Bronchial epithelial cell (primary cell): ENCODE measurements around the gene MYH10. TPM values are rescaled to one million over a fixed set of nuclear protein-coding genes. Genes with fewer than 3 reads are reported as not detected.
A peak's percentile ranks its signal among the peaks of the same experiment; 100 is the strongest.

Source experiments
- DNase-seq: peaks from one replicate; pipeline ENCODE4 v3.0.0-alpha.2; 2010; ENCODE audit warnings: low read depth
- FAIRE-seq: peaks from 2 replicates; lab custom pipeline; 2011; peaks lifted over from hg19 to GRCh38; lab: Jason Lieb, UNC
- H3K27me3 ChIP-seq: 2 replicates; pipeline ENCODE4 v1.5.1; 2011; ENCODE audit warnings: low read length; ENCODE audit not compliant: control insufficient read depth, insufficient read depth
- H3K36me3 ChIP-seq: 2 replicates; pipeline ENCODE4 v1.5.1; 2011; ENCODE audit warnings: low read length; ENCODE audit not compliant: control insufficient read depth, insufficient read depth
- H3K4me3 ChIP-seq: 2 replicates; pipeline ENCODE4 v1.5.1; 2011; ENCODE audit warnings: mild to moderate bottlenecking, low read depth, low read length, control low read depth
- CTCF ChIP-seq: IDR thresholded peaks from 2 replicates; pipeline ENCODE4 v1.5.1; 2011; ENCODE audit warnings: mild to moderate bottlenecking, moderate library complexity, low read length, control low read depth, inconsistent platforms; ENCODE audit not compliant: insufficient read depth, severe bottlenecking
- total RNA-seq: library from RNA; depleted of rRNA; stranded (reverse); fragments of >200 nt; gene quantifications from 2 replicates; pipeline ENCODE4 v1.2.1, GENCODE V29; 2014

MYH10 gene
- total RNA-seq, 1 donor from 2014 or later = 31.6 TPM

GRCh38 chr17:8465759-8466158 lies 164.8 kb downstream of the MYH10 start:
- no peak for TF ChIP-seq CTCF
- no peak for FAIRE-seq
- no peak for DNase-seq
- Histone ChIP-seq H3K4me3 (no peak overlapping the region), H3K27me3 (no peaks in the 10 kb centered on the region), H3K36me3 (peaks cover 21% of the 10 kb centered on the region)

GRCh38 chr17:8465356-8465755 lies 165.2 kb downstream of the MYH10 start:
- FAIRE-seq (peak; percentile 87), DNase-seq (peak; percentile 63)
- H3K27me3 ChIP-seq = no peaks in the 10 kb centered on the region
- no peak overlapping the region for H3K4me3 ChIP-seq
- TF ChIP-seq CTCF = no peak
- H3K36me3 ChIP-seq = peaks cover 19% of the 10 kb centered on the region

- H3K27me3 ChIP-seq = no peaks in the 10 kb centered on the region
- no peak for FAIRE-seq
These were observed 165.6 kb downstream of the MYH10 start for GRCh38 chr17:8464941-8465340.

GRCh38 chr17:8463099-8463498 lies 167.4 kb downstream of the MYH10 start:
- Histone ChIP-seq H3K27me3 (no peaks in the 10 kb centered on the region), H3K4me3 (no peak overlapping the region), H3K36me3 (peaks cover 21% of the 10 kb centered on the region)
- TF ChIP-seq CTCF = no peak
- DNase-seq (no peak), FAIRE-seq (no peak)

More at GRCh38 chr17:8464941-8465340, 165.6 kb downstream of the MYH10 start:
- TF ChIP-seq CTCF = no peak
- peaks cover 22% of the 10 kb centered on the region for H3K36me3 ChIP-seq
- DNase-seq = no peak
- H3K4me3 ChIP-seq = no peak overlapping the region

- FAIRE-seq = peak; percentile 7
- TF ChIP-seq CTCF = no peak
- peaks cover 18% of the 10 kb centered on the region for H3K36me3 ChIP-seq
- H3K4me3 ChIP-seq = no peak overlapping the region
- H3K27me3 ChIP-seq = no peaks in the 10 kb centered on the region
- no peak for DNase-seq
These were observed 168.0 kb downstream of the MYH10 start for GRCh38 chr17:8462564-8462963.

GRCh38 chr17:8459831-8460230 lies 170.7 kb downstream of the MYH10 start:
- Histone ChIP-seq H3K4me3 (no peak overlapping the region), H3K36me3 (peaks cover 16% of the 10 kb centered on the region), H3K27me3 (no peaks in the 10 kb centered on the region)
- TF ChIP-seq CTCF = no peak
- FAIRE-seq (no peak), DNase-seq (no peak)
